Epithelial cell of proximal tubule (primary cell): ENCODE results near the gene THSD7A. TPM values are rescaled to one million over a fixed set of nuclear protein-coding genes. Genes with fewer than 3 reads are reported as not detected.
A peak's percentile ranks its signal among the peaks of the same experiment; 100 is the strongest.

Source experiments
- DNase-seq: peaks from one replicate; pipeline ENCODE4 v3.0.0-alpha.2; 2011; ENCODE audit warnings: low read depth
- H3K4me3 ChIP-seq: 2 replicates; pipeline ENCODE4 v1.5.1; 2011; ENCODE audit warnings: low read depth, mild to moderate bottlenecking, low read length
- total RNA-seq: library from RNA; depleted of rRNA; stranded (reverse); fragments of >200 nt; gene quantifications from 2 replicates; pipeline ENCODE4 v1.2.3, GENCODE V29; 2015
- TF ChIP-seq, protein P1 (sequence below): conservative IDR thresholded peaks from 2 replicates; pipeline ENCODE4 v1.5.1; 2012; ENCODE audit warnings: low read depth, mild to moderate bottlenecking, low read length

THSD7A gene
- total RNA-seq, 1 donor from 2014 or later, result 2.0 TPM

- no peak overlapping the region for H3K4me3 ChIP-seq
- TF ChIP-seq, protein P1, sequence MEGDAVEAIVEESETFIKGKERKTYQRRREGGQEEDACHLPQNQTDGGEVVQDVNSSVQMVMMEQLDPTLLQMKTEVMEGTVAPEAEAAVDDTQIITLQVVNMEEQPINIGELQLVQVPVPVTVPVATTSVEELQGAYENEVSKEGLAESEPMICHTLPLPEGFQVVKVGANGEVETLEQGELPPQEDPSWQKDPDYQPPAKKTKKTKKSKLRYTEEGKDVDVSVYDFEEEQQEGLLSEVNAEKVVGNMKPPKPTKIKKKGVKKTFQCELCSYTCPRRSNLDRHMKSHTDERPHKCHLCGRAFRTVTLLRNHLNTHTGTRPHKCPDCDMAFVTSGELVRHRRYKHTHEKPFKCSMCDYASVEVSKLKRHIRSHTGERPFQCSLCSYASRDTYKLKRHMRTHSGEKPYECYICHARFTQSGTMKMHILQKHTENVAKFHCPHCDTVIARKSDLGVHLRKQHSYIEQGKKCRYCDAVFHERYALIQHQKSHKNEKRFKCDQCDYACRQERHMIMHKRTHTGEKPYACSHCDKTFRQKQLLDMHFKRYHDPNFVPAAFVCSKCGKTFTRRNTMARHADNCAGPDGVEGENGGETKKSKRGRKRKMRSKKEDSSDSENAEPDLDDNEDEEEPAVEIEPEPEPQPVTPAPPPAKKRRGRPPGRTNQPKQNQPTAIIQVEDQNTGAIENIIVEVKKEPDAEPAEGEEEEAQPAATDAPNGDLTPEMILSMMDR, result no peak
- no peak for DNase-seq
Measured at GRCh38 chr7:11833431-11833830, 1.4 kb upstream of the THSD7A start.

GRCh38 chr7:11831156-11831735, 752 bp downstream of the THSD7A start:
- DNase-seq, result peak; percentile 18
- TF ChIP-seq, protein P1, result no peak
- H3K4me3 ChIP-seq, result peak overlapping the region; percentile 77

DNA sequence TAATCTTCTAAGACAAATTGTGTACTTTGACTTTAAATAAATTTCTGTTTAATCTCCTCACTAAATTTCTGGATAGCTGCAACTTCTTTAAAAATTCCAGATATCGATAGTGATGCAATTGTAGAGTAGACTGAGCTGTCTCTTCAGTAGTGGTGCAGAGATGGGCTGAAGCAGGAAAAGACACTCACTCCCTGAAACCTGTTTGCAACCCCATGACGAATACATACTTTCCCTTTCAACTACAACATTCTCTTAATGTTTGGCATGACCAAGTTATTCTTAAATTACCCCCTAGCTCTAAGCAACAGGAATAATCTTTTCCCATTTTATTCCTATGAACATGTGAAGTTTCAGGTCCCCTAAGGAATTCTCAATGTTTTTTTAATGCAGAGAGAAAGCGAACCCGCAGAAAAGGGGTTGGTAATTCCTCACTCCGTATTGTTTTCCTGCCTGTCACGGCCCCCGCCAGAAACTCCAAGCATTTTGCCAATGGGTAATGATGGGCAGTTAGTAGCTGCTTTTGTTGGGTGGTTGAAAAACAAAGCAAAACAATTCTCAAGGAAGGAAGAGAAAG, 1.3 kb downstream of the THSD7A start:
- H3K4me3 ChIP-seq, result peak overlapping the region; percentile 77
- DNase-seq, result peak; percentile 18
- TF ChIP-seq, protein P1, result no peak

DNA sequence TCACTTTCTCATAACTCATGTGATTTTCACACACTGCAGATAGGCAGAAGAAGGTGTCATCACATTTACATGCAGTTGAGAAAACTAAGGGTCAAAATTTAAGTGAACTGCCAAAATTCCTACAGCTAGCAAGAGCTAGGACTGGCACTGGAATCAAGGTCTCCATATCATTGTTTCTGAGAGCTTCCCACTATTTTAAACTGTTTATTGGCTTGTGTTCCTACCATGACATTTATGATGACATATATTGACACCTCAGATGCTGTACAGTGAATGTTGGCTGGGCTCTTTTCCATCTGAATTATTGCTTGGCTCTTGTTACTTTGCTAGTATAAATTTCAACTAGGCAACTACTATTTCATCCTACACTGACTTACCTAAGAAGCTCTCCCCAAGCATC, 2.0 kb downstream of the THSD7A start:
- no peak overlapping the region for H3K4me3 ChIP-seq
- DNase-seq, result no peak
- TF ChIP-seq, protein P1, result no peak

DNA sequence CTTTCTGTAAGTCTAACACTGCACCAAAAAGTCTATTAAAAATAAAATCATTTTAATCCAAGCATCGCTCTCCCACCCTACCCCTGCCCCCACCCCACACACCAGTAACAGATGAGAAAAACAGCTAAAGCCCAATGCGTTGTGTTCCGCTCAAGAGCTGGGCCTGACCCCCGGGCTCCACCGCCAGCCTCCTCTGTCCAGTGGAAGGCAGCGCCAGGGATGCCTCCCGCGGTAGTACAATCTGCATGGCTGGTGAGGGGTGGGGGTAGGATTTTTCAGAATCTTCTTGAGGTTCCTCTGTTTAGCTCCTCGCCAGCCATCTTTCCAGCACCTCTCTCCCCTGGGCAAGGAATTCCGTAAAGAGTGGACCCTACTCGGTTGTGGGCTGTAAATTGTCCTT, 12.1 kb downstream of the THSD7A start:
- no peak for DNase-seq
- TF ChIP-seq, protein P1, result no peak
- no peak overlapping the region for H3K4me3 ChIP-seq

- no peak overlapping the region for H3K4me3 ChIP-seq
- no peak for DNase-seq
- TF ChIP-seq, protein P1, result no peak
Measured at GRCh38 chr7:11819271-11819670, 12.7 kb downstream of the THSD7A start.

GRCh38 chr7:11818281-11818680, 13.7 kb downstream of the THSD7A start:
- no peak for DNase-seq

More at GRCh38 chr7:11818281-11818680, 13.7 kb downstream of the THSD7A start:
- TF ChIP-seq, protein P1, result no peak
- no peak overlapping the region for H3K4me3 ChIP-seq
